Neutrophil (primary cell): ENCODE measurements around the gene PRDX6.

ENCODE experiments used
- H3K27ac ChIP-seq: fragments of 200-600 bp; sonication (generic); 2 replicates; pipeline ENCODE4 v1.5.1; 2016; ENCODE audit warnings: mild to moderate bottlenecking, moderate library complexity
- H3K27me3 ChIP-seq: fragments of 200-600 bp; sonication (generic); 2 replicates; pipeline ENCODE4 v1.6.0; 2016; ENCODE audit warnings: mild to moderate bottlenecking
- H3K36me3 ChIP-seq: fragments of 200-600 bp; sonication (generic); 2 replicates; pipeline ENCODE4 v1.5.1; 2017
- H3K4me1 ChIP-seq, 2 experiments: fragments of 200-600 bp in 1 of 2; sonication (generic) in 1 of 2; 1 replicate in 1 of 2; 2 replicates in 1 of 2; pipeline versions ENCODE4 v1.5.1 to v1.6.1; 2013 to 2016; ENCODE audit warnings: low read depth in 1 of 2, low read length in 1 of 2, mild to moderate bottlenecking in 1 of 2, moderate library complexity in 1 of 2; ENCODE audit not compliant: control insufficient read depth in 1 of 2, insufficient read depth in 1 of 2
- H3K4me3 ChIP-seq, 2 experiments: fragments of 200-600 bp in 1 of 2; sonication (generic) in 1 of 2; 1 replicate in 1 of 2; 2 replicates in 1 of 2; pipeline ENCODE4 v1.5.1; 2013 to 2016; ENCODE audit warnings: low read depth in 1 of 2, low read length in 1 of 2, mild to moderate bottlenecking in 1 of 2, moderate library complexity in 1 of 2
- H3K9me3 ChIP-seq: fragments of 200-600 bp; sonication (generic); 2 replicates; pipeline ENCODE4 v1.5.1; 2016
- TF ChIP-seq, protein P1 (sequence below): fragments of 200-600 bp; sonication (generic); IDR thresholded peaks from 2 replicates; pipeline ENCODE4 v1.5.1; 2016; ENCODE audit warnings: antibody characterized with exemption

PRDX6 gene

DNA sequence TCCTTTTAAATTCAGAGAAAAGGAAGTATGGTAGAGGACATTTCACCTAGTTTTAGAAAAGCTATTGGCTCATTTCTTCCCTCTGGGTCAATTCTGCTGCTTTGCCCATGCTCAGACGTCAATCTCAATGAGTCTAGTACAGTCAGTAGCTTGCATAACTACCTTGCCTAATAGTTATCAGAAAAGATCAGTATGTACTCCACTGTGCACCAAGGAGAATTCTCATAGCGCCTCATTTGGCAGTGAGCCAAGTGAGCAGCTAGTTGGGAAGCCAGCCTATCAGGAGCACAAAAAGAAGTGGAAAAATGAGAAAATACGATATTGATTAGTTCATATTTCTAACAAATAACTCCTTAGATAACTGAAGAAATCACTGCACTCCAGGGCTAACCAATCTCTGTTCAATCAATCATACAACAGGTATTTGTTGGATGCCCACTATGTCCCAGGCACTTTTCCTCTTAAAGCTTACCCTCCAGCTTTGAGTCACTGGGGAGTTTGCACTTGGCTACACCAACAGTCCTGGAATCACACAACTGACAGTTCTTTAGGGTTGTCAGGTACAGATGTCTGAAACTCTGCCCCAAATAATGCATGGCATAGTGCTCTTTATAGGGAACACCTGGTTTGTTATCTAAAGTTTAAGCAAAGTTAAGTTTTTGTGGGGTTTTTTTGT is 50.2 kb downstream of the PRDX6 start:
- Histone ChIP-seq H3K4me1 (no peaks in the 10 kb centered on the region), H3K4me3 (no peak overlapping the region), H3K27ac (no peak overlapping the region), H3K27me3 (no peaks in the 10 kb centered on the region), H3K36me3 (no peaks in the 10 kb centered on the region), H3K9me3 (no peaks in the 10 kb centered on the region)
- TF ChIP-seq, protein P1, sequence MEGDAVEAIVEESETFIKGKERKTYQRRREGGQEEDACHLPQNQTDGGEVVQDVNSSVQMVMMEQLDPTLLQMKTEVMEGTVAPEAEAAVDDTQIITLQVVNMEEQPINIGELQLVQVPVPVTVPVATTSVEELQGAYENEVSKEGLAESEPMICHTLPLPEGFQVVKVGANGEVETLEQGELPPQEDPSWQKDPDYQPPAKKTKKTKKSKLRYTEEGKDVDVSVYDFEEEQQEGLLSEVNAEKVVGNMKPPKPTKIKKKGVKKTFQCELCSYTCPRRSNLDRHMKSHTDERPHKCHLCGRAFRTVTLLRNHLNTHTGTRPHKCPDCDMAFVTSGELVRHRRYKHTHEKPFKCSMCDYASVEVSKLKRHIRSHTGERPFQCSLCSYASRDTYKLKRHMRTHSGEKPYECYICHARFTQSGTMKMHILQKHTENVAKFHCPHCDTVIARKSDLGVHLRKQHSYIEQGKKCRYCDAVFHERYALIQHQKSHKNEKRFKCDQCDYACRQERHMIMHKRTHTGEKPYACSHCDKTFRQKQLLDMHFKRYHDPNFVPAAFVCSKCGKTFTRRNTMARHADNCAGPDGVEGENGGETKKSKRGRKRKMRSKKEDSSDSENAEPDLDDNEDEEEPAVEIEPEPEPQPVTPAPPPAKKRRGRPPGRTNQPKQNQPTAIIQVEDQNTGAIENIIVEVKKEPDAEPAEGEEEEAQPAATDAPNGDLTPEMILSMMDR = no peak

DNA sequence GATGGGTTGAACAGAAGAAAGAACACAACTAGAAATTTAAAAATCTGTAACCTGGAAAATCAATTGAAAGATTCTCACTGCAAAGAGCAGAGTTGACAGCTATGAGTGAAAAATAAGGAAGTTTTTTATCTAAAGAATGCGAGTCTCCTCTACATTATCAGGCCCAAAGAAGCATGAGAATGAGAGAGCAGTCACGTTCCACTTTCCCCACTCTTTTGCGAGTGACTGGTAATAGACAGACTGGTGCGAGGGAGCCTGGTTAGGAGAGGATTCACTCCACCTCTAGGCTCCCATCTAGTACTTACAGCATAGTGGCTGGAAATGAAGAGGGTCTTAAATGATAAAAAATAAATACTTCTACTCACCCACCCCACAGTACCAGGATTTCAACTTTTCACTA is 52.0 kb downstream of the PRDX6 start:
- no peak overlapping the region for H3K4me3 ChIP-seq
- no peaks in the 10 kb centered on the region for H3K27me3 ChIP-seq
- TF ChIP-seq, protein P1 = no peak
- H3K27ac ChIP-seq = no peak overlapping the region
- H3K36me3 ChIP-seq = no peaks in the 10 kb centered on the region
- no peaks in the 10 kb centered on the region for H3K9me3 ChIP-seq
- H3K4me1 ChIP-seq = no peaks in the 10 kb centered on the region

DNA sequence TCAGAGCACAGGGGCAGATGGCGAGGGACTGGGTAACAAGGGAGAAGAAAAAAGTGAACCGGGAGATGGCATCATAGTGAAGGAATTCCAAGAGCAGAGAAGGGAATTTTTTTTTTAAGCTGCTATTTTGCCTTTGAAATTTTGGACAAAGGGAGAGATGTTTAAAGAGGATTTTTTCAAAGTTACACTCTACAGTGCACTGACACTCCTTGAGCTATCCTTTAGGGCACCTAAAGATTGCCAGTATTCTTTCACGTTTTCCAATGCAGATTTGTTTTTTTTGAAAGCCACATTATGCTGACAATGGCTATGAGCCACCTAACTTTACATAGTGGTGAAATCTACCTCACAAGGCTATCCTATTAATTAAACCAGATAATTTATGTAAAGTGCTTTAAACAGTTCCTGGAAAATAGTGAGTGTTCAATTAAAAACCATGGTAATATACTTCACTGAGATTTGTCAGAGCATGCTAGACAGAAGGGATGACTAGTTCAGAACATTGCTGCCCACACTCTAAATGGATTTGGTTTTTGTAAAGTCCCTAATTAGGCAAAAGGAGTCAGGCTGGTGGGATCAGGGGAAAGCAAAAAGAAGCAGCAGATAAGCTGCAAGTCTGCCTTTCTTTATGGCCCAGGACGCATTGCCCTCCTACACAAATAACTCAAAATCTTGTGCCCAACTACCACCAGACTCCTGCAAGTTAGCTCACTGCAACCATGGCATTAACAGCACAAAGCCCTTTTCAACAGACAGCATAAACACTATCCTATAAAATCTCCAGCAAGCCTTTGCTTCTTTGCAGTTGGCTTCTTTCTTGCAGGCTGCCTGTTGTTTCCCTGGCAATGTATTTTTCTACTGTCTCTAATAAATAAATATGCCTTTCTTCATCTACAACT is 53.9 kb downstream of the PRDX6 start:
- Histone ChIP-seq H3K4me3 (no peak overlapping the region), H3K4me1 (no peaks in the 10 kb centered on the region), H3K27me3 (no peaks in the 10 kb centered on the region), H3K9me3 (no peaks in the 10 kb centered on the region), H3K27ac (no peak overlapping the region), H3K36me3 (no peaks in the 10 kb centered on the region)
- TF ChIP-seq, protein P1 = no peak

DNA sequence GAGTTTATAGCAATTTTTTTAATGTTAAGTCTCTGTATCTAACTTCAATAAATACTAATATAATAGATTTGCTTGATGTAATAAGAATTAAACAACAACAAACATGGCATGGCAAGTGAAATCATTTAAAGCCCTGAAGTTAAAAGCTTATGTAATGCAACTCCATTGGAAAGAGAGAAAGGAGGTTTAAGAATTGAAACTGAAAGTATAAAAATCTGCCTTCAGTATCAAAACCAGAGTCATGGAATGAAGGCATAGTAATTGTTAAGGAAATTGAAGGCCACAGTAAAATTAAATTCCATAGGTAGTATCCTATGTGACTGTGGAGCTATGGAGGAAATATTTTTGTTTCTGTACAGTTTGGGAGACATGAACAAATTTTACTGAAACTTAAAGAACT is 55.1 kb downstream of the PRDX6 start:
- H3K9me3 ChIP-seq = no peaks in the 10 kb centered on the region
- H3K36me3 ChIP-seq = no peaks in the 10 kb centered on the region
- H3K27ac ChIP-seq = no peak overlapping the region
- H3K4me1 ChIP-seq = no peaks in the 10 kb centered on the region
- H3K4me3 ChIP-seq = no peak overlapping the region
- H3K27me3 ChIP-seq = no peaks in the 10 kb centered on the region
- TF ChIP-seq, protein P1 = no peak

DNA sequence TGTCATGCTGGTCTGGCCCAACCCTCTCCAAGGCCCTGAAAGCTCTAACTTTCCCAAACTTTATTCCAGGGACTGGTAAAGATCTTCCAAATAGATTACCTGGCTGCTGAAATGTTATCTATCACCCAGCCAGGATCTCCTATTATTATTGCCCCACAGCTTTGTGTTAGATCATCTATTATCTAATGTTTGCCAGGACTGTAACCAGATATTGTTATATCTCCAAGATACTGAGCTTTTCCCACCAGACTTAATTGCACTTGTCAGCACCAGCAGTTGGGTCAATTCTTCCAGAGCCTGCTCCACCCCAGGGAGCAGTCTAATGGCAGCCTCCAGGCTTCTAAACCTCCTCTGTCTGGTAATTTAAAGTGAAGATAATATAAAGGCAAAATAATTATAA is 59.1 kb downstream of the PRDX6 start:
- TF ChIP-seq, protein P1 = no peak
- Histone ChIP-seq H3K27me3 (no peaks in the 10 kb centered on the region), H3K36me3 (no peaks in the 10 kb centered on the region), H3K27ac (no peak overlapping the region), H3K9me3 (no peaks in the 10 kb centered on the region), H3K4me3 (no peak overlapping the region), H3K4me1 (no peaks in the 10 kb centered on the region)
